Stimulated activated CD4-positive, alpha-beta T cell treated with anti-CD3 and anti-CD28 coated beads, Interleukin-12 subunit alpha, Interleukin-12 subunit beta, amount 100 ng/mL, for 24 hours (primary cell): ENCODE data around the gene VAMP5.

Source experiments
- DNase-seq, 2 experiments: peaks; one replicate each; pipeline ENCODE4 v3.0.0-alpha.2; 2020; ENCODE audit warnings: low read depth in 2 of 2

Gene VAMP5

DNA sequence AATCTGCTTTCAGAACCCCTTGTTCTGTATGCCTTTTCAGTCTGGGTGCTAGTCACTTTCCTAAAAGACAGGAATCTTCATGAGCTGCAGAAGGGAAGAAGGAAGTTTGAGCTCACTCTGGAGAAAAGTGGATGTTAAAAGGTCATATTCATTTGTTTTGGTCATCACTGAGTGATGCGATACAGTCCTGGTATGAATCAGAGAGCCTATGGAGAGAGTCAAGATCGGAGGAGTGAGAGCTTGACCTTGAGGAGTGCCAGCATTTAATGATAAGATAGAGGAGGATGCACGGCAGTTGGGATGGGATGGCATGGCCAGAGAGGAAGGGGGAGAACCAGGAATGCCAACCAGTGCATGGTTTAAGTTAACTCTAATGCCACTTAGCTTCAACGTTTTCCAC is 51.4 kb downstream of the VAMP5 start:
- no peak for DNase-seq

DNA sequence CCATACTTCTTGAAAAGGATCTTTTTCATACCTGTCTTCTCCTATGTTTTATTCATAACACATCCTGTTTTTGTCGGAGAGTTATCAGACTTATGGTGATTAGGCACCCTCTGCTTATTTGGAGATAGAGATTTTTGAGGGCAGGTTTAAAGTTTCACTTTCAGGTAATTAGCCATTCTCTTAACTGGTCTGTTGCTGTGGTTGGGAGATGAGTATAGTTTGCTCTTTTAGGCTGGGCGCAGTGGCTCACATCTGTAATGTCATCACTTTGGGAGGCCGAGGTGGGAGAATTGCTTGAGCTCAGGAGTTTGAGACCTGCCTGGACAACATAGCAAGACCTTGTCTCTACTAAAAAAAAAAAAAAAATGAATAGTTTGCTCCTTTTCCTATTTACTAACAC is 58.5 kb downstream of the VAMP5 start:
- no peak for DNase-seq
